HepG2 (cell line): ENCODE data around the gene OSBPL9. TPM values are rescaled to one million over a fixed set of nuclear protein-coding genes. Genes with fewer than 3 reads are reported as not detected.

ENCODE experiments used
- ATAC-seq: fragments of 200-7000 bp; cut with Tn5 transposase; 3 replicates; pipeline ENCODE4 v1.9.1; 2020; ENCODE audit warnings: mild to moderate bottlenecking, moderate library complexity
- BruUV-seq: library from RNA; stranded (reverse); fragments of 400-500 nt; replicated peaks from 2 replicates; lab custom pipeline; 2021; lab: Mats Ljungman, UMichigan
- CTCF ChIA-PET: fragments of 300-600 bp; formaldehyde crosslinking; extraction: SDS; loops from one replicate; lab custom pipeline; 2021; ENCODE audit warnings: low total read pairs, inconsistent platforms, low intra/inter-chr PET ratio; lab: Yijun Ruan, JAX
- POLR2A ChIA-PET: fragments of 350-600 bp; sonication (Branson Sonifier 250); formaldehyde crosslinking; loops from one replicate; lab custom pipeline; 2020; ENCODE audit warnings: antibody characterized with exemption, inconsistent platforms; lab: Yijun Ruan, JAX
- DNase-seq: peaks from one replicate; pipeline ENCODE4 v3.0.0-alpha.2; 2015; ENCODE audit warnings: low spot score
- FAIRE-seq: peaks from 3 replicates; lab custom pipeline; 2011; peaks lifted over from hg19 to GRCh38; lab: Jason Lieb, UNC
- H2AFZ ChIP-seq: one replicate; pipeline ENCODE4 v1.6.1; 2011; ENCODE audit warnings: low read length, inconsistent platforms
- H3K27ac ChIP-seq: fragments of 300-600 bp; 3 replicates; pipeline ENCODE4 v1.8.0; 2011; ENCODE audit warnings: mixed run types, mild to moderate bottlenecking, mixed read lengths, low read length, inconsistent platforms; ENCODE audit not compliant: insufficient read depth; ENCODE audit errors: extremely low read length
- H3K27me3 ChIP-seq, 2 experiments: fragments of 200-600 bp in 1 of 2; 2 replicates in 1 of 2; 3 replicates in 1 of 2; pipeline versions ENCODE4 v1.6.0 to v1.8.0; 2011; ENCODE audit warnings: low read length in 2 of 2, mild to moderate bottlenecking in 2 of 2, moderate library complexity in 2 of 2, inconsistent platforms in 1 of 2; ENCODE audit not compliant: insufficient read depth in 2 of 2, control insufficient read depth in 1 of 2
- H3K36me3 ChIP-seq, 2 experiments: fragments of 200-600 bp in 1 of 2; replicated peaks in 1 of 2; 2 replicates in 1 of 2; 3 replicates in 1 of 2; pipeline versions ENCODE4 v1.5.1 to v1.8.0; 2011; ENCODE audit warnings: low read length in 2 of 2, inconsistent platforms in 1 of 2; ENCODE audit not compliant: insufficient read depth in 2 of 2, control insufficient read depth in 1 of 2
- H3K4me1 ChIP-seq: 2 replicates; pipeline ENCODE4 v1.5.1; 2012; ENCODE audit warnings: low read length, inconsistent platforms; ENCODE audit not compliant: insufficient read depth
- H3K4me2 ChIP-seq: 2 replicates; pipeline ENCODE4 v1.6.0; 2011; ENCODE audit warnings: low read depth, low read length, inconsistent platforms
- H3K4me3 ChIP-seq, 3 experiments: fragments of 200-600 bp in 1 of 3; sonication (generic), shearing (Covaris generic) in 1 of 3; replicated peaks in 1 of 3; 2 replicates each; pipeline ENCODE4 v1.5.1; 2011 to 2016; ENCODE audit warnings: low read length in 3 of 3, inconsistent platforms in 2 of 3, low read depth in 2 of 3, mild to moderate bottlenecking in 2 of 3, control low read depth in 1 of 3, mixed read lengths in 1 of 3; ENCODE audit not compliant: insufficient read depth in 1 of 3
- H3K79me2 ChIP-seq: one replicate; pipeline ENCODE4 v1.6.1; 2011; ENCODE audit warnings: low read length, inconsistent platforms; ENCODE audit not compliant: insufficient read depth
- H3K9ac ChIP-seq: 2 replicates; pipeline ENCODE4 v1.6.0; 2011; ENCODE audit warnings: mild to moderate bottlenecking, low read depth, low read length, inconsistent platforms; ENCODE audit not compliant: insufficient read depth
- H3K9me3 ChIP-seq: 2 replicates; pipeline ENCODE4 v1.5.1; 2012; ENCODE audit warnings: mild to moderate bottlenecking, low read length
- H4K20me1 ChIP-seq: 2 replicates; pipeline ENCODE4 v1.6.0; 2011; ENCODE audit warnings: inconsistent platforms, mild to moderate bottlenecking, low read length, moderate library complexity; ENCODE audit not compliant: insufficient read depth
- GRHL1 ChIP-seq: sonication (generic); formaldehyde crosslinking; conservative IDR thresholded peaks from 2 replicates; pipeline ENCODE4 v1.8.0; 2022; ENCODE audit warnings: missing genetic modification reagents
- HOXA9 ChIP-seq: sonication (generic); formaldehyde crosslinking; IDR thresholded peaks from 2 replicates; pipeline ENCODE4 v1.8.1; 2022; ENCODE audit warnings: missing genetic modification reagents, mild to moderate bottlenecking, moderate library complexity, borderline replicate concordance
- MEIS2 ChIP-seq: sonication (generic); formaldehyde crosslinking; IDR thresholded peaks from 2 replicates; pipeline ENCODE4 v1.9.0; 2021; ENCODE audit warnings: mild to moderate bottlenecking, missing genetic modification reagents
- MXD1 ChIP-seq: sonication (generic); formaldehyde crosslinking; IDR thresholded peaks from 2 replicates; pipeline ENCODE4 v1.4.0; 2020; ENCODE audit warnings: mild to moderate bottlenecking, missing genetic modification reagents
- PRDM4 ChIP-seq: sonication (generic); formaldehyde crosslinking; IDR thresholded peaks from 2 replicates; pipeline ENCODE4 v1.9.0; 2021; ENCODE audit warnings: missing genetic modification reagents, borderline replicate concordance
- ZFP36 ChIP-seq: fragments of 150-350 bp; IDR thresholded peaks from 2 replicates; pipeline ENCODE4 v1.6.1; 2018; ENCODE audit warnings: borderline replicate concordance, low read length, low read depth; ENCODE audit not compliant: partially characterized antibody
- ZNF34 ChIP-seq: sonication (generic); formaldehyde crosslinking; IDR thresholded peaks from 2 replicates; pipeline ENCODE4 v1.4.0; 2020; ENCODE audit warnings: mild to moderate bottlenecking, missing genetic modification reagents, borderline replicate concordance
- ZNF496 ChIP-seq: sonication (generic); formaldehyde crosslinking; IDR thresholded peaks from 2 replicates; pipeline ENCODE4 v1.8.1; 2023; ENCODE audit warnings: mild to moderate bottlenecking, moderate library complexity, missing genetic modification reagents; ENCODE audit not compliant: insufficient replicate concordance
- WGBS: methylation state at CpG from one replicate; pipeline ENCODE4 v1.1.6; 2017; ENCODE audit warnings: low lambda C conversion rate; 5-methylcytosine and 5-hydroxymethylcytosine counted together
- in situ Hi-C: cut with HindIII; loops from 2 replicates; pipeline ENCODE4 v1.10.0; 2017; ENCODE audit warnings: low pct_unique_long_range_greater_than_20kb; ENCODE audit not compliant: extremely low pct_ligation_motif_present
- intact Hi-C: fragments of 100-400 bp; cut with micrococcal nuclease; formaldehyde crosslinking; loops from one replicate; pipeline ENCODE4 v1.10.0; 2022; ENCODE audit not compliant: unreplicated experiment
- polyA plus RNA-seq, 8 experiments: library from polyadenylated mRNA; depleted of rRNA in 3 of 8; stranded (reverse) in 7 of 8; unstranded in 1 of 8; fragments of >200 nt; fragmentation: Illumina TruSeq in 4 of 8; extraction: Trizol in 4 of 8; gene quantifications; 2 replicates each; pipeline versions ENCODE4 v1.2.1 to v1.2.3, GENCODE V29; 2011 to 2016; ENCODE audit warnings: low read depth in 4 of 8, missing spikeins in 1 of 8, mixed read lengths in 1 of 8; ENCODE audit not compliant: insufficient read depth in 1 of 8
- total RNA-seq, 5 experiments: library from RNA; depleted of rRNA; stranded (reverse); fragments of >200 nt; fragmentation: Illumina TruSeq; extraction: Trizol; gene quantifications; 2 replicates each; pipeline ENCODE4 v1.2.3, GENCODE V29; 2016; ENCODE audit warnings: low read depth in 1 of 5

OSBPL9 gene
- total and polyA plus RNA-seq, 2 of the 13 experiments (the other 11 are each of a cell fraction or from before 2014, with no cell fraction given) = 83.6 to 142 TPM

- TF ChIP-seq ZNF496 (CRISPR knock-in tag) = no peak
- TF ChIP-seq MXD1 (CRISPR knock-in tag) = no peak
- no peak for TF ChIP-seq HOXA9 (CRISPR knock-in tag)
- no peak for TF ChIP-seq ZFP36
- TF ChIP-seq GRHL1 (CRISPR knock-in tag) = no peak
- no peak for TF ChIP-seq MEIS2 (CRISPR knock-in tag)
- no peak for TF ChIP-seq ZNF34
Observed at GRCh38 chr1:51738681-51739080, 121.8 kb downstream of the OSBPL9 start (continued).

- Histone ChIP-seq H3K27ac (no peak overlapping the region), H3K36me3 (no peaks in the 10 kb centered on the region), H3K27me3 (no peaks in the 10 kb centered on the region), H3K9me3 (no peaks in the 10 kb centered on the region)
- ATAC-seq (no peak), DNase-seq (no peak)
- POLR2A ChIA-PET = interaction anchor here (4.1 kb wide), 1 partner anchor 12 kb away, joined by 14 read pairs; no protein-coding TSS in a partner anchor
- in situ Hi-C loops = no loop called here
- no peak for TF ChIP-seq PRDM4 (CRISPR knock-in tag)
- TF ChIP-seq, all 625 proteins: peak for 0
- Histone ChIP-seq H3K9ac (no peak overlapping the region), H3K4me3 (no peak overlapping the region), H3K4me1 (peaks cover 31% of the 10 kb centered on the region), H3K79me2 (peaks cover 84% of the 10 kb centered on the region), H4K20me1 (no peaks in the 10 kb centered on the region; the same call in 1 of the 2 replicates), H2AFZ (no peak overlapping the region), H3K4me2 (no peak overlapping the region)
- WGBS = 97% methylated on average over 3 of the region's 3 CpGs
- no TSS peak for BruUV-seq
- no peak for FAIRE-seq
- intact Hi-C loops = no loop called here
- CTCF ChIA-PET = no interaction called here
Observed at GRCh38 chr1:51740652-51741051, 123.8 kb downstream of the OSBPL9 start.
